Colonic mucosa (tissue), 4 donors: ENCODE measurements around the gene HNRNPU. TPM values are rescaled to one million over a fixed set of nuclear protein-coding genes. Genes with fewer than 3 reads are reported as not detected.

Experiments
- DNase-seq: peaks from one replicate; pipeline ENCODE4 v3.0.0-alpha.2; 2020
- H3K27ac ChIP-seq: fragments of 200-600 bp; one replicate; pipeline ENCODE4 v1.8.0; 2021
- H3K27me3 ChIP-seq: fragments of 200-600 bp; one replicate; pipeline ENCODE4 v1.8.0; 2021
- H3K36me3 ChIP-seq: fragments of 200-600 bp; one replicate; pipeline ENCODE4 v1.8.0; 2021
- H3K4me1 ChIP-seq: fragments of 200-600 bp; one replicate; pipeline ENCODE4 v1.8.0; 2021; ENCODE audit warnings: mild to moderate bottlenecking
- H3K4me3 ChIP-seq: fragments of 200-600 bp; one replicate; pipeline ENCODE4 v1.8.0; 2021
- H3K9ac ChIP-seq, 2 donors: one replicate each; pipeline ENCODE4 v1.7.0; 2013; ENCODE audit warnings: control low read depth in 2 of 2, low read depth in 2 of 2, low read length in 2 of 2
- H3K9me3 ChIP-seq: fragments of 200-600 bp; one replicate; pipeline ENCODE4 v1.8.0; 2021
- intact Hi-C: fragments of 100-400 bp; cut with DNase I; formaldehyde crosslinking; loops from one replicate; pipeline ENCODE4 v1.14.1; 2022
- total RNA-seq, 2 donors: library from RNA; stranded (reverse); fragmentation: NEBNext Ultra II Directional in 1 of 2; extraction: Animal tissue kit (Norgen Biotek cat#: 25700) in 1 of 2; gene quantifications; one replicate each; pipeline ENCODE4 v1.2.1, GENCODE V29; 2021
- TF ChIP-seq, protein P1 (sequence below): fragments of 200-600 bp; IDR thresholded peaks from one replicate; pipeline ENCODE4 v1.8.0; 2022; ENCODE audit warnings: antibody characterized with exemption, mild to moderate bottlenecking
- donor health status: healthy.
- donor health status: DM: no; HTN: no; CAD: no.
- donor health status: DM: no; HTN: no; CAD: no.

The HNRNPU gene
- total RNA-seq, 2 donors from 2014 or later, result 218 to 370 TPM

DNA sequence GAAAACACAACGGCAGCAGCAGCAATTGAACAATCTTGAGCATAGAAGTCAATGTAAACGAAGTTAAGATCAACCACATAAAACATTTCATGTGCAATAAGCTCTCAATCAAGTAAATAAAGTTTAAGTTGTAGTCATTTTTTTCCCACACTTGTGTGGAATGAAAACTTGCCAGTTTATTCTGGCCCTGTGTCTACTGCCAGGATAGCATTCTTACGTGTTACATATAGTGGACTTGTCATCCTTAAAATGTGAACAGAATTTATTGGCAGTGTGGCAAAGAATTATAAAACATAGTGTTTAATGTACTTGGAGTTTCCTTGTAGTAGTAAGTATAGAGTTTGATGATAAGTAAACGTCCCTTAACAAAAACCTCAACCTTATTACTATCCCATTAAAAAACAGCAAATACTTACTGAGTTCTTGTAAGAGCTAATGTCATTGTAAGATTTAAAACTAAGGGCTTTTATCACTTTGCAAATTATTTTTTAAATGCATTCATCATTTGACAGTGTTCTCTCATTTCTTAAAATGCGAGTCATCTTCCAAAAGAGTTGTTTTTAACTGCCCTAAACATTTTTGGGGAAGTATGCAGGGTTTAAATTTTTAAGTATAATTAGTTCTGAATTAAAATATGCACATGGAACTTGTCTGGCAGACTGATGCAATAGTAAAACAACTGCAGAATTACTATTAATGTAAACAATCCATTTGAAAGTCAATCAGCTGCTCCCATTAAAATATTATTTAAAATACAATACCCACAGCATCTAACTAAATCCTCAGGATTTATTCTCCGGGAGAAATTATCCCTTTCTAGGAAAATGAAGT is 21.0 kb downstream of the HNRNPU start:
- H3K27ac ChIP-seq, result no peak overlapping the region
- H3K4me1 ChIP-seq, result peaks cover 4% of the 10 kb centered on the region

GRCh38 chr1:244841273-244841927 is 22.9 kb downstream of the HNRNPU start:
- Histone ChIP-seq H3K27me3 (no peaks in the 10 kb centered on the region), H3K4me1 (peaks cover 4% of the 10 kb centered on the region), H3K36me3 (peaks cover 14% of the 10 kb centered on the region), H3K27ac (peak overlapping the region; percentile 43), H3K9ac (peak overlapping the region in 1 of 2 donors; percentile 58), H3K4me3 (no peak overlapping the region), H3K9me3 (no peaks in the 10 kb centered on the region)
- DNase-seq, result no peak
- TF ChIP-seq, protein P1, sequence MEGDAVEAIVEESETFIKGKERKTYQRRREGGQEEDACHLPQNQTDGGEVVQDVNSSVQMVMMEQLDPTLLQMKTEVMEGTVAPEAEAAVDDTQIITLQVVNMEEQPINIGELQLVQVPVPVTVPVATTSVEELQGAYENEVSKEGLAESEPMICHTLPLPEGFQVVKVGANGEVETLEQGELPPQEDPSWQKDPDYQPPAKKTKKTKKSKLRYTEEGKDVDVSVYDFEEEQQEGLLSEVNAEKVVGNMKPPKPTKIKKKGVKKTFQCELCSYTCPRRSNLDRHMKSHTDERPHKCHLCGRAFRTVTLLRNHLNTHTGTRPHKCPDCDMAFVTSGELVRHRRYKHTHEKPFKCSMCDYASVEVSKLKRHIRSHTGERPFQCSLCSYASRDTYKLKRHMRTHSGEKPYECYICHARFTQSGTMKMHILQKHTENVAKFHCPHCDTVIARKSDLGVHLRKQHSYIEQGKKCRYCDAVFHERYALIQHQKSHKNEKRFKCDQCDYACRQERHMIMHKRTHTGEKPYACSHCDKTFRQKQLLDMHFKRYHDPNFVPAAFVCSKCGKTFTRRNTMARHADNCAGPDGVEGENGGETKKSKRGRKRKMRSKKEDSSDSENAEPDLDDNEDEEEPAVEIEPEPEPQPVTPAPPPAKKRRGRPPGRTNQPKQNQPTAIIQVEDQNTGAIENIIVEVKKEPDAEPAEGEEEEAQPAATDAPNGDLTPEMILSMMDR, result no peak
- intact Hi-C loops, result no loop called here

More for the DNA sequence above, 21.0 kb downstream of the HNRNPU start:
- peak overlapping the region in 1 of 2 donors; percentile 27 for H3K9ac ChIP-seq
- peaks cover 14% of the 10 kb centered on the region for H3K36me3 ChIP-seq
- no peak overlapping the region for H3K4me3 ChIP-seq
- TF ChIP-seq, protein P1, result no peak
- no peaks in the 10 kb centered on the region for H3K9me3 ChIP-seq
- no peaks in the 10 kb centered on the region for H3K27me3 ChIP-seq
- DNase-seq, result no peak
- intact Hi-C loops, result no loop called here

DNA sequence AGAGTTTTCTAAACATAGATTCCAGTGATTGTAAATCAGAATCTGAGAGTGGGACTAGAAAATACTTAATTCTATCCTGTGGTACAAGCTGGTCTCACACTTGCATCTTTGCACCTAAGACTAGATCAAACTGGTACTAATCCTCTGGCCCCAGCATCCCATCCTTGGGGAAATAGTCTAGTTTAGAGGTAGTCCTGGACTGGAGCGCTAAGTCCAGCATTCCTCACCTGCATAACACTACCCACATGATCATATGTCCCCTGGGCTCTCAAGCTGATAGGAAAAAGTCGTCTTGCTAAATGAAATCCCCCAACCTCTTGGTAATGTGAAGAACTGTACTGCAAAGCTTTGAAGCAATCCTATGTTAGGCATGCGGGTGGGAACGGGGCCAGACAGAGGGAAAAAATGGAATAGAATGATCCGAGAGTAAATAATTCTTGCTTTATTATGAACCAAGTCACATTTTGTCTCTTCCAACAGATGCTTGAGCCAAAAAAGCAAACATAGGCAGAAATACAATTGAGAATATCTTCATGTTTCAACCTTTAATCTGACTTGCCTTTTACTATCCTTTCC is 24.0 kb downstream of the HNRNPU start:
- Histone ChIP-seq H3K27me3 (no peaks in the 10 kb centered on the region), H3K9me3 (no peaks in the 10 kb centered on the region), H3K4me3 (no peak overlapping the region), H3K27ac (no peak overlapping the region), H3K9ac (peak overlapping the region in 1 of 2 donors; percentile 12), H3K36me3 (peaks cover 14% of the 10 kb centered on the region), H3K4me1 (peaks cover 4% of the 10 kb centered on the region)
- DNase-seq, result no peak
- TF ChIP-seq, protein P1, result no peak
- intact Hi-C loops, result no loop called here

DNA sequence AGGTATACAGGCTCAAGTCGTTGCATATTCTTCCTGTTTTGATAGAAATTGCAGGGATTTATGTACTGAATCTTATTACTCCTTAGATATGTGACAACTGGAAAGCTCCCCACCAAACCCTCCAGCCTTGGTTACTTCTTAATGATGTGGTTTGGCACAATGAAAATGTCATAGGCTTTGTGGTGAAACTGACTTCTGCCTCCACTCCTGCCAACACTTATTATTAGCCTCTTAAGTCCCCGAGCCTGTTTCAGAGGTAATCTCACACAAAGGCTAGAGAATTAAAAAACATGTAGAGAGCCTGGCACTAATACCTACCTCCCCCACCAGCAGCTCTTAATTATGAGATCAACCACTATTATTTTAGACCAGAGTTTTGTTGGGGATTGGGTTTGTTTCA is 24.7 kb downstream of the HNRNPU start:
- Histone ChIP-seq H3K4me3 (no peak overlapping the region), H3K27me3 (no peaks in the 10 kb centered on the region), H3K27ac (no peak overlapping the region), H3K36me3 (peaks cover 9% of the 10 kb centered on the region), H3K9me3 (no peaks in the 10 kb centered on the region), H3K4me1 (peaks cover 4% of the 10 kb centered on the region), H3K9ac (no peak overlapping the region)
- DNase-seq, result no peak
- TF ChIP-seq, protein P1, result no peak
- intact Hi-C loops, result loop anchor here (10.0 kb wide), 1 partner anchor 135 kb away; no protein-coding TSS in a partner anchor

DNA sequence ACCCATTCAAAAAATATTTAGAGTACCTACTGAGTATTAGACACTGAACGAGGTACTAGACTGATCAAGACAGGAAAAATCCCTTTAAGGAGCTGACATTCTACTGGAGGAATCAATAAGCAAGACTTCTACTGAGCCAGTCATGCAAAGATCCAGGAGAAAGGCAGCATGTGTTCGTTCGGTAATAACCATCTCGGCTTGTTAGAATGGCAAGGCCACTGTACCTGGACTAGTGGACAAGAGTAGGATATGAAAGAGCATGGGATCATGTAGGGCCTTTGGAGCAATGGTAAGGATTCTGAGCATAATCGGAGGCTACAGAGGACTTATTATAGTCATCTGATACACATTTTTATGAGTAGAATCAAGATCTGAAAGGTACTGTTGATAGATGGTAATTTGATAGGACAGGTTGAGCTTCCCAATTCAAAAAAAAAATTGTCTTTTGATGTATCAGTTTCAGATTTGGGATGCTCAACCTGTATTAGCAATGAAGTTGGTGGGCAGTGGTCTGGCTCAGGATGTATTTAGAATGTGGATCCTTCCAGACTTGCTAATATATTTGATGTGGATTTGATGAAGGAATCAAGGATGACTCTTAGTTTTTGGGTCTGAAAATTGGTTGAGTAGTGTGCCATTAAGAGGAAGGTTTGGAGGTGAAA is 26.6 kb downstream of the HNRNPU start:
- no peak for DNase-seq
- H3K9ac ChIP-seq, result peak overlapping the region in 1 of 2 donors; percentile 29
- TF ChIP-seq, protein P1, result no peak

More for the DNA sequence above, 26.6 kb downstream of the HNRNPU start:
- Histone ChIP-seq H3K27ac (no peak overlapping the region), H3K9me3 (no peaks in the 10 kb centered on the region), H3K27me3 (no peaks in the 10 kb centered on the region), H3K4me1 (peaks cover 4% of the 10 kb centered on the region), H3K4me3 (no peak overlapping the region), H3K36me3 (no peaks in the 10 kb centered on the region)
- intact Hi-C loops, result loop anchor here (10.0 kb wide), 1 partner anchor 137 kb away; no protein-coding TSS in a partner anchor
